ENCODE results near the gene ALDH7A1.
"Not testable (repeated sequence)": the region's sequence is repeated elsewhere in the genome, so short reads cannot be mapped to it uniquely, and the experiment has no call there.

Gene ALDH7A1

DNA sequence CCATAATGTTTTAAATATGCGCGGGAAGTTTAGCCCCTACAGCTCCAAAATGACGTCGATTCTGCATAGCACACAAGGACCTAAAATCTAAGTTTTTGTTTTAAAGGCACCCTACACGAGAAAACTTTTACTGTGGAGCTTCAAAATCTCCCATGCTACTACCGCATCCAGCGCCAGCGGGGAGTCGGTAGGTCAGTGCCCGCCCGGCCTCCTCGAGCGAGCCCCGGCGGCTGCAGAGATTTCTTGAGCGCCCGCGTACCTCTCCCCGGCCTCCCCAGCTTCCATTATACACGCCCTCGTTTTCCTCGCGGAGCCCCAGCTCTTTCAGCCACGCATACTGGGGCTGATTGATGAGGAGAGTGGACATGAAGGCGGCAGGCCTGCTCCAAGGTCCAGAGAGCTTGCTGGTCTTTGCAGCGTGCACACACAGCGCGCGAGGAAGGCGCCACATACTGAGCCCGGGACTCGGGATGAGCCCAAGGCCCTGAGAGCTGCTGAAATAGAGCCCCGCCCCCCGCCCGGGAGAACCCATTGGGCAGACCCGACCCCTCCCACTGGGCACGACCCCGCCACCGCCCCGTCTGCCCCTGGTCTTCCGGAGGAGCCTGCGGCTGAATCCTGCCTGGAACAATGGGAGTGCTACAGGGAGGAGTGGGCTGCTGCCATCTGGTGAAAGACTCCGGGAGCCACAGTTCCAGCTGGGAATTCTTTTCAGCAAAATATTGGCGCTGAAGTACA lies at the start of gene ALDH7A1:
Gene ALDH7A1, minus strand, starts transcription at position 472 of the 738 bp plus-strand sequence. Its CDS starts 21 bp downstream, at position 451.
- DNase-seq = peak; percentile 42

DNA sequence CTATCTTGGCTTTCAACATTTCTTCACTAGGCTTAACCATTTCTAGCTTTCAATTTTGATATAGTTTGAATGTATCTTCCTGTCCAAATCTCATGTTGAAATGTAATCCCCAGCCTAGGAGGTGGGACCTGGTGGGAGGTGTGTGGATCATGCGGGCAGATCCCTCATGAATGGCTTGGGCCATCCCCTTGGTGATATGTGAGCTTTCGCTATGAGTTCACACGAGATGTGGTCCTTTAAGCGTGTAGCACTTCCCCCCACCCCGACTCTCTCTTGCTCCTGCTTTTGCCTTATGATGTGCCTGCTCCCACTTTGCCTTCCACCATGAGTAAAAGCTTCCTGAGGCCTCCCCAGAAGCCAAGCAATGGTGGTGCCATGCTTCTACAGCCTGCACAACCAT lies 46.4 kb upstream of the ALDH7A1 start:
- no peak for DNase-seq

DNA sequence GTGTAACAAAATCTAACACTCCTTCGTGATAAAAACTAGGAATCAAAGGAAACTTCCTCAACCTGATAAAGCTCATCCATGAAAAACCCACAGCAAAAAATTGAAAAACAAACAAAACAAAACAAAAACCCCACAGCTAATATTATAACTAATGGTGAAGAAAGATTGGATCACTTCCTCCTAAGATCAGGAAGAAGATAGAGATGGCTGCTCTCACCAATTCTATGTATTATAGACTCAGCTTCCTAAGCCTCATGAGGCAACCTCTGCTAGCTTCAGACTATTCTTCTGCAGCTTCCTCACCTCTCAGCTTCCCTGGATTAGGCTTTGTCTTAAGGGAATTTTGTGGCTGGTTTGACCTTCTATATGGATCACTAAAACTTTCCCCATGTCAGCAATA lies 45.8 kb upstream of the ALDH7A1 start:
- no peak for DNase-seq

DNA sequence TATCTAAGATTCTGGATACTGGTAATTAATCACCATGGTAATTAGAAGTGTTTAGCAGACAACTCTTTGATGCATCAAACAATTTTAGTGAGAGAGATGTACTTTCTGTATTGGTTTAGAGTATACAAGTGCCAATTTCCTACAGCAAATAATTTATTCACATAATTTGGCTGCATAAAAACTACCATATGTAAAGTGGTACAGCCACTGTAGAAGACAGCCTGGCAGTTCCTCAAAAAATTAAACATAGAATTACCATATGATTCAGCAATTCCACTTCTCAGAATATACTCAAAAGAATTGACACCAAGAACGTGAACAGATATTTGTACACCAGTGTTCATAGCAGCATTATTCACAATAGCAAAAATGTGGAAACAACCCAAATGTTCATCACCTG lies 41.9 kb upstream of the ALDH7A1 start:
- DNase-seq = no peak

DNA sequence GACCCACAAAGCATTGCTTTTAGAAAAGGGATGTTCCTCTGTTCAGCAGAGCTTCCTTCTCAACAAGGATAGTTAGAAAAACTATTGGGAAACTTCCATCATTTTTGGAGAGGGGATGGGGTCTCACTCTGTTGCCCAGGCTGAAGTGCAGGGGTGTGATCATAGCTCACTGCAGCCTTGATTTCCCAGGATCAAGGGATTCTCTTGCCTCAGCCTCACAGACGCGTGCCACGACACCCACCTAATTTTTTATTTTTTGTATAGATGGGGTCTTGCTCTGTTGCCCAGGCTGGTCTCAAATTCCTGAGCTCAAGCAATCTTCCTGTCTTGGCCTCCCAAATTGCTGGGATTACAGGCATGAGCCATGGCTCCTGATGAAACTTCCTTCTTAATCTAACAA lies 40.6 kb upstream of the ALDH7A1 start:
- DNase-seq = no peak

DNA sequence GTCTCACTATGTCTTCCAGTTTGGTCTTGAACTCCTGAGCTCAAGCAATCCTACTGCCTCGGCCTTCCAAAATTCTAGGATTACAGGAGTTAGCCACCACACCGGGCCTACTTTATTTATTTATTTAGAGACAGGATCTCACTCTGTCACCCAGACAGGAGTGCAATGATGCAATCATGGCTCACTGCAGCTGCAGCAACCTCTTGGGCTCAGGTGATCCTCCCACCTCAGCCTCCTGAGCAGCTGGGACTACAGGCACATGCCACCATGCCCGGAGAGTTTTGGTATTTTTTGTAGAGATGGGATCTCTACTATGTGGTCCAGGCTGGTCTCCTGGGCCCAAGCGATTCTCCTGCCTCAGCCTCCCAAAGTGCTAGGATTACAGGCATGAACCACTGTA lies 38.5 kb upstream of the ALDH7A1 start:
- no peak for DNase-seq

DNA sequence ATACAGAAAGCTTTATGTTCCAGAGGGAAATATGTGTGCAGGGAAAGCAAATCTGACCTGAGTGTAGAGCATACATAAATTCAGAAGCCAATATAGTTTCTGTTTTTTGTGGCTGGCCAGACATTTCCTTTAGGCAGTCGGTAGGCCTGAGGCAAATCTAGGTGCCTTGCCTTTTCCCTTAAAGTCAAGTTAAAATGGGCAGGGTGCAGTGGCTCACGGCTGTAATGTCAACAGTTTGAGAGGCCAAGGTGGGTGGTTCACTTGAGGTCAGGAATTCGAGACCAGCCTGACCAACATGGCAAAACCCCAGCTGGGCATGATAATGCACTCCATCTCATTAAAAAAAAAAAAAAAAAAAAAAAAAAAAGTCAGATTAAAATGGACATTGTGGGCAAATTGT lies 36.9 kb upstream of the ALDH7A1 start:
- no peak for DNase-seq

DNA sequence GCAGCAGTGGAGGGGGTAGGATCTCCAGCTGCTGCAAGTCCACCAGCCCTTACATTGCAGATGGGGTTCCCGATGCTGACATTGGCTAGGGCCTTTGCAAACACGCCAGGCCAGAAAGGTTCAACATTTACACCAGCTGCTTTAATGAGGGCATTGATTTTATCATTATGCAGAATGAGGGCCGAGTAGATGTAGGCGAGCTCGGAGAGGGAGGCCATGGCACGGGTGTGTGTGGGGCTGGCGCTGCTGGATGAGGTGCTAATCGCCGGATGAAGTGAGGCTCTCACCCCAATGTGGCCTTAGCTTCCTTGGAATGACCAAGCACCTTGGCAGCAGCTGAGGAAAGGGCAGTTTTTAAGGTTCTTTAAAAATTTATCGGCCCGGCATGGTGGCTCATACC lies 33.1 kb upstream of the ALDH7A1 start:
- DNase-seq = no peak

DNA sequence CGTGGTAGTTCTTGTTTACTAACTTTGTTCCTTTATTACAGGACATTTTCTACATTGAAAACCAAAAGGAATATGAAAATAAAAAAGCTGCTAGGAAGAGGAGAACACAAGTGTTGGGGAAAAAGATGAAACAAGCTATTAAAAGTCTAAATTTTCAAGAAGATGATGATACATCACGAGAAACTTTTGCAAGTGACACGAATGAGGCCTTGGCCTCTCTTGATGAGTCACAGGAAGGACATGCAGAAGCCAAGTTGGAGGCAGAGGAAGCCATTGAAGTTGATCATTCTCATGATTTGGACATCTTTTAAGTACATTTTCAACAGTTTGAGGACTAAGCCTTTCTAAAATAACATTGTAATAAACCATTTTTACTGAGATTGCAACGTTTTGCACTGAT lies 29.5 kb upstream of the ALDH7A1 start:
- DNase-seq = no peak

DNA sequence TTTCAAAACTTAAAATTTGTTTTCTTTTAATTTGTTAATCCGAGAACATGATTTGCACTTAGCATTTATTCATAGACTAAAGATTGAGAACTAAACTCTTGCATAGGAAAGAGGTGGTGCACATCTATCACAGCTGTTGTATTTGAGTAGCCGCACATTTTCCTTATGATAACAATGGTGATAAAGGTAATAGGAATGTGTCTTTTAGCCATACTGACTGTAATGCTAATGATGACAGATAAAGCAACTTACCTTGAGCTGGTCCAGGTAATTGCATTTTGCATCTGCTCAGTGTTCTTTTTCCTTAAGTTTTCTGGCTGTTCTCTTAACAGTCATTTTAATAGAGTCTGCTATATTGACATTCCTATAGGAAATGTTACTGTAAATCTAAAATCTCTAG lies 24.8 kb upstream of the ALDH7A1 start:
- DNase-seq = no peak

DNA sequence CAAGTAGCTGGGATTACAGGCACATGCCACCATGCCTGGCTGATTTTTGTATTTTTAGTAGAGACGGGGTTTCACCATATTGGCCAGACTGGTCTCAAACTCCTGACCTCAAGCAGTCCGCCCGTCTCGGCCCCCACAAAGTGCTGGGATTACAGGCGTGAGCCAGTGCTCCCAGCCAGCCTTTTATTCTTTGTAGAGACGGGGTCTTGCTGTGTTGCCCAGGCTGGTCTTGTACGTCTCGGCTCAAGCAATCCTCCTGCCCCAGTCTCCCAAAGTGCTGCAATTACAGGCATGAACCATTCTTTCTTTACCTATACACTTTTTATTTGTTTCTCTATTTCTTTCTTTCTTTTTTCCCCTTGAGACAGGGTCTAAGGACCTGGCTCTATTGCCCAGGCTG lies 22.6 kb upstream of the ALDH7A1 start:
- DNase-seq = not testable (repeated sequence)

DNA sequence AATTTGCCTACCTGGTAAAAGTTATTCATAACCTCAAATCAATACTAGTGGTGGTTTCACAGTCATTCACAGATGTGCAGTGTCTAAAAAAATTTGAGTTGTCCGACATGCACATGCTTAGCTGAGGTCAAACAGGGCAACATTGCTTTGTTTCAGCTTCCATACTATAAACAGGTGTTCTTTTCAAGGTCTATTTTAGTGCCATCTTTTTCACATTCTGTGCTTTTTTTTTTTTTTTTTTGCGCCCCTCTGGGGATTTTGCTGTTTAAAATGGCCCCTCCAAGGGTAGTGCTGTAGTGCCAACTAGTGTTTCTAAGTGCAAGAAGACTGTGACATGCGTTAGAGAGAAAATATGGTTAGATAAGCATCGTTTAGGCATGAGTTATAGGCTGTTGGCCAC lies 20.3 kb upstream of the ALDH7A1 start:
- no peak for DNase-seq

DNA sequence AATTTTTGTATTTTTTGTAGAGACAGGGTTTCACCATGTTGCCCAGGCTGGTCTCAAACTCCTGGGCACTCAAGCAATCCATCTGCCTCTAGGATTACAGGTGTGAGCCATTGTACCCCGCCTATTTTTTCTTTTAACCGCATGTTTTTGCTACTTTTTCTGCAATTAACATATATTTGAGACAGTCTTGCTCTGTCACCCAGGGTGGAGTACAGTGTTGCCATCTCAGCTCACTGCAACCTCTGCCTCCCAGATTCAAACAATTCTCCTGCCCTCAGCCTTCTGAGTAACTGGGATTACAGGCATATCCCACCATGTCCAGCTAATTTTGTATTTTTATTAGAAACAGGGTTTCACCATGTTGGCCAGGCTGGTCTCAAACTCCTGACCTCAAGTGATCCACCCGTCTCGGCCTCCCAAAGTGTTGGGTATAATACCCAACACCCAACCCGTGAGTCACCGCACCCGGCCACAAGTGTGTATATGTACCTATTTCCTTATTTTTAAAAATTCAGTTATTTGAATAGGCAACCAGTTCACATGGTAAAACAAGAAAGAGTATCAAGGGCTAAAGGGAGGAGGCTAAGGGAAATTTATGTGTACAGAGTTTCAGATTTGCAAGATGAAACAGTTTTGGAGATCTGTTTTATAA lies 19.0 kb upstream of the ALDH7A1 start:
- no peak for DNase-seq

DNA sequence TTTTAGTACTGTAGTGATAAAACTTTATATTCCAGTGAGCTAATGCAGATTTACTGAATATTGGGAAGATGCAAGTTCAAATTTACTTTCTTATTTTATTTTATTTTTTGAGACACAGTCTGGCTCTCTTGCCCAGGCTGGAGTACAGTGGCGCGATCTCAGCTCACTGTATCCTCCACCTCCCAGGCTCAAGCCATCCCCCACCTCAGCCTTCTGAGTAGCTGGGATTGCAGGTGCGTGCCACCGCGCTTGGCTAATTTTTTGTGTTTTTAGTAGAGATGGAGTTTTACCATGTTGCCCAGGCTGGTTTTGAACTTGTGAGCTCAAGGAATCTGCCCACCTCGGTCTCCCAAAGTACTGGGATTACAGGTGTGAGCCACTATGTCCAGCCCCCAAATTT lies 15.6 kb upstream of the ALDH7A1 start:
- no peak for DNase-seq

DNA sequence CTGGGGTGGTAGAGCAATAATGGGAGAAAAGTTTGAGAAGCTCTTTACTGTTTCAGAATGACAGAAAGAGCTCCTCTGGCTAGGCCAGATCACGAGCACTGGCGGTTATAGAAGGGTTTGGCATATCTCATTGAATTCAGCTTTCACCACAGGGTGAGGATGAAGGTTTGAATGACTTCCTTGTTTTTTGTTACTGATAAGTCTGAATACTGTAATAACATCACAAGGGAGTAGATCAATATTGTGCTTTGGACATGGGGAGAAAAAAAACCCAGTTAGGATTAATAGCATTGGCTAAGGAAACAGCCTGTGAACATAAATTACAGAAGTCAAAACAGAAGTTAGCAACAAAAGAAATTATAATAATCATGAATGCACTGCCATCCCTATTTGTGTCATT lies 15.1 kb upstream of the ALDH7A1 start:
- DNase-seq = no peak

DNA sequence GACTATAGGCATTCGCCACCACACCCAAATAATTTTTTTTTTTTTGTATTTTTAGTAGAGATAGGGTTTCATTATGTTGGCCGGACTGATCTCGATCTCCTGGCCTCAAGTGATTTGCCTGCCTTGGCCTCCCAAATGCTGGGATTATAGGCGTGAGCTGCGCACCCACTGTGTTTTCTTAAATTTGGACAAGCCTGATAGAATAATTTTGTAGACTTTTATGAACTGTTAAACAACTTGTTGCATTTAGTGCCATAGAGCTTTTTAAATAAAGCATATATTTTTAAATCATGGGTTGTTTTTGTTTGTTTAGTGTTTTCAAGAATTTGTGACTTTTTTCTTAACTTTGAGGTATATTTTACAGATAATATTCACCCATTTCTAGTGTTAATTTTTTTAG lies 10.5 kb upstream of the ALDH7A1 start:
- no peak for DNase-seq

DNA sequence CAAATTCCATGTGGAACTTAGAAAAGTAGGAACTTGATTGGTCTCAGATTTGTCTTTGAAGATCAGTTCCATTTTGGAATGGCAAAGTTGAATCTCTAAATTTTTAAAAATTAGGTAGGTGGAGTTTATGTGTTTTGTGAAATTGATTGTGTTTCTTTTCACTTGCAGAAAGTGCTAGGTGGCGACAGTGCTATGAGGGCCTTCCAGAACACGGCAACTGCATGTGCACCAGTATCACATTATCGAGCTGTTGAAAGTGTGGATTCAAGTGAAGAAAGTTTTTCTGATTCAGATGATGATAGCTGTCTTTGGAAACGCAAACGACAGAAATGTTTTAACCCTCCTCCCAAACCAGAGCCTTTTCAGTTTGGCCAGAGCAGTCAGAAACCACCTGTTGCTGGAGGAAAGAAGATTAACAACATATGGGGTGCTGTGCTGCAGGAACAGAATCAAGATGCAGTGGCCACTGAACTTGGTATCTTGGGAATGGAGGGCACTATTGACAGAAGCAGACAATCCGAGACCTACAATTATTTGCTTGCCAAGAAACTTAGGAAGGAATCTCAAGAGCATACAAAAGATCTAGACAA lies 8.5 kb upstream of the ALDH7A1 start:
- DNase-seq = no peak

DNA sequence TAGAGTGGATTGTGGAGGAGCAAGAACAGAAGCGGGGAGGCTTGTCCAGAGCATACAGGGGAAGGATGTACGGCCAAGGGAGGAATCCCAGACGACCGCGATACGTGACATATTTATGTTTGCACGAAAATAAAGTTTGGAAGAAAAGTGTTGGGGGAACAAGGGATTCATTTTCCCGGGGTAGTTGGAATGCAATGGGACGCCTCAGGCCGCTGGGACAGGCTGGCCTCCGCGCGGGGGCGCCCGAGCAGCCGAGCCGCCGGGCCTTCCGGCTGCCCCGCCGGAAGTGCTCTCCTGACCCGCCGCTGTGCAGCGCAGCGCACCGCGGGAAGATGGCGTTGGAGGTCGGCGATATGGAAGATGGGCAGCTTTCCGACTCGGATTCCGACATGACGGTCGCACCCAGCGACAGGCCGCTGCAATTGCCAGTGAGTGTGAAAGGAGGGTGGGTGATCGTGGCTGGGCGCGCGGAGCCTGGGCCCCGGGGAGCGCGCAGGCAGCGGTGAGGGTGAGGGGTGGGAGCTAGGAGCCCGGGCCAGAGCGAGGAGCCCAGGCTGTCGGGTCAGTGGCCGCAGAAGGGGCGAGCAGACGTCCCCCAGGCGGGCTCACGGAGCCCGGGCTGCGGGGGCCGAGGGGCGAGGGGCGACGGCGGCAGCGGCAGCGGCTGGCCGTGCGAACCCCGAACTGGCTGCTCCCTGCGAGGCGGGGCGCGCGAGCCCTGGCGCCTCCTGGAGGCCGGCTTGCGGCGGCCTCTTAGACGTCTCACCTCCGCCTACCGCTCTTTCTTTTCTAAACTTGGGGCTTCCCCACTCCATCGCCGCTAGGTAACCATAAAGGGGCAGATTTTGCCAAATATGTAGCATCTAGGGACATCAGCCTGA lies 5.9 kb upstream of the ALDH7A1 start, which contains the start of gene PHAX:
Gene PHAX, plus strand, starts transcription at position 317 of the 881 bp plus-strand sequence. Its CDS starts 16 bp downstream, at position 333.
- DNase-seq = peak; percentile 71

DNA sequence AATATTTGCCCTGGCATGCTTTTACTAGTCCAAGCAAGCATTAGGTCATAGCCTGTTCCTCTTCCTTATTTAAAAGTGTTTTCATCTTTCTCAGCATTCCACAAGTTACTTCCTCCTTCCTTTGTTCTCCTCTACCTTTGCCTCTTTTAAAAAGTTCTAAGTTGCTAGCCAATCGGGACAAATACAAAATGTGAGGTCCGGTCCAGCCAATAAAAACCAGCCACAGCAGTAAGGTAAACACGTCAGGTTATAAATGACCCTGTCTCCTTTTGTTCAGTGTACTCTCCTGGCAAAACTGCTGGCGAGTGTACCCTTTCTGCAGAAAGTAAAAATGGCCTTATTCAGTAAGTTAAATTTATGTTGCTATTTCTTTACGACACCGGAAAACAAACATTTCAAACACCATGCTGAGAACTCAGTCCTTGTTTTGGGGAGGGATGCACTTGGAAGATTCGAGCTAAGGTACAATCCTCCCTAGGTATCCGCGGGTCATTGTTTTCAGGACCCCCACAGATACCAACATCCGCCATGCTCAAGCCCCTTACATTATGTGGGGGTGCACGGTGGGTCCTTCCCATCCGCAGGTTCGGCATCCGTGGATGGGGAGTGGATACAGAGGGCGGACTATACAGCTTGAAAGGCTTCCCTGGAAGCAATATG lies 5.1 kb upstream of the ALDH7A1 start:
- not testable (repeated sequence) for DNase-seq

DNA sequence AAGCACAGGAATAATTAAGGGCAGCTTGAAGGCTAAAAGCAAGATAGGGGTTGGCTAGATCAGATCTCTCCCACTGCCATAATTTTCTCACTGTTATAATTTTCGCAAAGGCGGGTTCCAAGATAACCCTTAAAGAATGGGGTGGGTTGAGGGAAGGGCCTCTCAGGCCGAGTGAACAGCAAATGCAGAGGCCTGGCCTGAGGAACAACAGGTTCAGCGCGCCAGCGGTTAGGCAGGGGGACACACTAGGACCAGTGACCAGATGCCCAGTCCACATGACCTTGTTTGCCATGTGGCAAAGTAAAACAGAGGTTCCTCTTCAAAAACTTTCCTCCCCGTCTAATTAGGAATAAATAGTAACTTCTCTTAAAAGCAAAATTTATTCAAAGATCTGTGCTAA lies 4.5 kb upstream of the ALDH7A1 start:
- no peak for DNase-seq

DNA sequence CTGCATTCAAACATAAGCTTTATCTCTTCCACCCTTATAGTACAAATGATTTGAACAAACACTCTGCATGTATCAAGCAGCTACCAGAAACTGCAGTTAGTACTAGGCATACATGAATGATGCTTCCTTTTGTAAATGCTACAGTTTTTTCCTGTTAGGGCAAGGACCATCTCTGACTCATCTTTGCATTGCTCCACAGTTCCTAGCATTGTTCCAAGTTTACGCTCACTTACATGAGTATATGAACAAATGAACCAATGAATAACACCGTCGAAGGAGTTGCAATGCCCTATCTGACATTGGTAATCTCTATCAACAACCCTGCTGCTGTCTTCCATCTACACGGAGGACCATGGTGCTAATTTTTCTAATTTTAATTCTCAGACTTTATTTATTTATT lies 2.1 kb upstream of the ALDH7A1 start:
- DNase-seq = no peak

DNA sequence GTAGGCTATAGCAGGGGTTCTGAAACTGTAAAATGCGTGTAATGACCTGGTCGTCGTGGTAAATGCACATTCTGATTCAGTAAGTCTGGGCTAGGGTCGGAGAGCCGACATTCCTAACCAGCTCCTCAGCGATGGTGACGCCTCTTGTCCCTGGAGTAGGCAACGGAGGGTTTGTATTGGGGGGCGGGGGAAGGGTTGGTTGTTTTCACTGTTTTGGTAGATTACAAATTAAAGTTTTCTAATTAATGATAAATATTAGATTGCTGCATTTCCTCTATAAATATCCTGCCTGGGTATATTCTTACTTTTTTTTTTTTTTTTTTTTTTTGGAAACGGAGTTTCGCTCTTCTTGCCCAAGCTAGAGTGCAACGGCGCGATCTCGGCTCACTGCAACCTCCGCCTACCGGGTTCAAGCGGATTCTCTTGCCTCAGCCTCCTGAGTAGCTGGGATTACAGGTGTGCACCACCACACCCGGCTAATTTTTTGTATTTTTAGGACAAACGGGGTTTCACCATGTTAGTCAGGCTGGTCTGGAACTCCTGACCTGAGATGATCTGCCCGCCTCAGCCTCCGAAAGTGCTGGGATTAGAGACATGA lies 566 bp upstream of the ALDH7A1 start:
- DNase-seq = no peak

All from activated CD8-positive, alpha-beta memory T cell treated with anti-CD3 and anti-CD28 coated beads, Interleukin-2, amount 50 U/mL, for 4 hours (primary cell).